Activated CD8-positive, alpha-beta memory T cell treated with anti-CD3 and anti-CD28 coated beads for 4 hours (primary cell): ENCODE measurements around the gene IDH3G.
A peak's percentile ranks its signal among the peaks of the same experiment; 100 is the strongest.

Source experiments
- DNase-seq, 2 donors: peaks; one replicate each; pipeline ENCODE4 v3.0.0-alpha.2; 2020; ENCODE audit warnings: low read depth in 2 of 2

IDH3G gene

GRCh38 chrX:153773741-153774575 lies 20.2 kb downstream of the IDH3G start:
- no peak for DNase-seq

- DNase-seq, result no peak
Observed at GRCh38 chrX:153773218-153773611, 21.0 kb downstream of the IDH3G start.

DNA sequence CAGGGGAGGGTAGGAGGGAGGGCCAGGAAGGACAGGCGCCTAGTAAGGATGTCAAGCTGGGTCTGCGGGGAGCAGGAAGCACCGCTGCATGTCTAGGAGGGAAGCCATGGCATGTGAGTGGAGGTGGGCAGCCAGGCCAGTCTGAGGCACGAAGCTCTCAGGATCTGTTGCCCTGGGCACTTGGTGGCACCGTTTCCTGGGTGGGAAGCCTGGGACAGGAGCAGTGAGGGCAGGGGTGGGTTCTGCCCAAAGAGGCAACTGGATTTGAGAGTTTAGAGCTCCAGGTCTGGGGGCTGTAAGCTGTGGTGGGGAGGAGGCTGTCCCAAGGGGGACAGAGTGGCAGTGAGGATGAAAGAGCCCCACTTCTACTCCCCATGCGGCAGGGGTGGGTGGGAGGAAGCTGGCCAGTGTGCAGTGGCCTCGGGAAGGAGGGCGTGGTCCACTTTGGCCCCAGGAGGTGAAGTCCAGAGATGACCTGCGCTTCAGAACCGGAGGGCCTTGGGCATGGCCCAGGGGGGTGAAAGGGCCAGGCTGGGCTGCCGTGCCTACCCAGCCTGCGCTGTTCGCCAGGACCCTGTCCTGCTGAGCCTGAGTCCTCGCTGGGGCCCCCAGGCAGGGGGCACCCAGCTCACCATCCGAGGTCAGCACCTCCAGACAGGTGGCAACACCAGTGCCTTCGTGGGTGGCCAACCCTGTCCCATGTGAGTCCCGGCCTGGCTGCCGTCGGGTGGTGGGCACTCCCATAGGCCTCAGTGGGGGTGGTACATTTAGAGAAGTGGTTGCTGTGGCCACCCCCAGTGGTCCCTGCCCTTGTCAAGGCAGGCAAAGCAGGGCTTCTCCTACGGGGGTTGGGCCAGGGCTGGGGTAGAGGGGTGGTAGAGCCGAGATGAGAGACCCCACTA lies 21.6 kb downstream of the IDH3G start:
- DNase-seq, result no peak

- no peak for DNase-seq
Observed at GRCh38 chrX:153771415-153772315, 22.5 kb downstream of the IDH3G start.

- no peak for DNase-seq
Observed at GRCh38 chrX:153770601-153771414, 23.4 kb downstream of the IDH3G start.

- DNase-seq, result no peak
Observed at GRCh38 chrX:153769865-153770600, 24.1 kb downstream of the IDH3G start.

DNA sequence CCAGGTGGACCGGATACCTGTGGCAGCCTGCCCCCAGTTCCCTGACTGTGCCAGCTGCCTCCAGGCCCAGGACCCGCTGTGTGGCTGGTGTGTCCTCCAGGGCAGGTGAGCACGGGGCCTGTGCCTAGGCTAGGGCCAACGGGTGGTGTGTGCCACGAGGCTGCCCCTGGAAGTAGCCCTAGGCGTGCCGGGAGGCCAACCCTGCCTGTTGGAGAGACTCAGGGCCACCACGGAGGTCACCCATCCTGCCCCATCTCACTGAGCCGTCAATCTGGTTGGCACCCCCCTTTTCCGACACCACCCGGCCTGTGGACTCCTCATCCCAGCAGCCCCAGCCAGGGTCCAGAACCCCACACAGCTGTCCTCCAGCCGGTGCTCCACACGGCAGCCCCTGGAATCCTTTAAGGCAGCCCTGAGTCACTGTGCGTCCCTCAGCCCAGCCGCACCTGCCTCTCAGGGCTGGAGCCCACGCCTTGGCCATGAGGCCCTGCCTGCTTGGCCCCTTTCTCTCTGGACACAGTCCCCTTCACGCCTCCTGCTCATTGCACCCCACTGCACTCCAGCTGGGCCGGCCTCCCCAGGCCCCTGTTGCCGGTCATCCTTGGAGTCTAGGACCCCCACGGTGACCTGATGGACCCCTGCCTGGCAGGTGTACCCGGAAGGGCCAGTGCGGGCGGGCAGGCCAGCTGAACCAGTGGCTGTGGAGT lies 24.9 kb downstream of the IDH3G start:
- DNase-seq, result no peak

- DNase-seq, result no peak
Observed at GRCh38 chrX:153768311-153769157, 25.6 kb downstream of the IDH3G start.

- DNase-seq, result no peak
Observed at GRCh38 chrX:153767674-153768055, 26.5 kb downstream of the IDH3G start.

- DNase-seq, result no peak
Observed at GRCh38 chrX:153766871-153767673, 27.1 kb downstream of the IDH3G start.

- peak; percentile 31 to 39 for DNase-seq
Observed at GRCh38 chrX:153766098-153766817, 27.9 kb downstream of the IDH3G start.

- DNase-seq, result no peak
Observed at GRCh38 chrX:153765138-153766079, 28.8 kb downstream of the IDH3G start.

GRCh38 chrX:153764786-153765137 lies 29.4 kb downstream of the IDH3G start:
- DNase-seq, result no peak

DNA sequence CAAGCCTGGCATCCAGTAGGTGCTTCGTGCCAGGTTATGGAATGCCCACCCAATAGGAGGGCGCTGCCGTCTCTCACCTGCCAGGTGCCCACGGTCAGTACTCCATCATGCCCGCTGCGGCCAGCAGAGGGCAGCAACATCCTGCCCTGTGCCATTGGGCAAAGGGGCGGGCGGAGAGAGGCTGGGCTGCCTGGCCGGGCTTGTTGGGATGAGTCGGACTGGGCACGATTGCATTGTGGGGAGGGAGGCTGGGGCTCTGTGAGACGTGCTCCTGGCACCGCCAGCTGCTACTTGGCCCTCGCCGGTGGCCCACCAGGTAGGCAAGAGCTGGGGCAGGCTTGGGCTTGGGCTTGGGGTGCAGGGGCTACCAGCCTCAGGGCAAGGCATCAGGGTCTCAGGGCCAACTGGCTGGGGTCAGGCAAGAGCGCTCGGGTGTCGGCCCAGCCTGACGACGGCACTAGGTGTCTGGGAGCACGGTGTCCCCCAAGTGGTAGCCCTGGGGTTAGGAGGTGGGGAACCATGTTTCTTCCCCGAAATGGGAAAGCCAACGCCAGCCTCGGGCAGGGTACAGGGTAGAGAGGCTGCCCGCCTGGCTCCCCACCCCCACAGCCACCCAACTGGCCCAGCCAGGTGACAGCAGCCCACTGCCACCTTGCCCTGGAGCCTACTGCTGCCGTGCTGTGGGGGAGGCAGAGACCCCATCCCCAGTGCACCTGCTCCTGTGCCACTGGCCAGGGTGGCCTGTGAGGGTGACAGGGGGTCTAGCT lies 30.0 kb downstream of the IDH3G start, which contains the start of gene PLXNB3:
TSS of gene PLXNB3 (plus strand) at position 261 of the 767 bp plus-strand sequence. CDS start 1,287 bp downstream, outside the sequence.
- peak; percentile 43 to 53 for DNase-seq

GRCh38 chrX:153763298-153763932 lies 30.8 kb downstream of the IDH3G start:
- no peak for DNase-seq
